Transverse colon (tissue), 3 donors: ENCODE results near the gene ZNF319.

Experiments used
- CTCF ChIP-seq, 5 experiments: fragments of 200-600 bp in 3 of 5; fragments of 450-650 bp in 2 of 5; sonication (generic) in 3 of 5; IDR thresholded peaks; 1 replicate in 2 of 5; 2 replicates in 3 of 5; pipeline ENCODE4 v1.5.1; 2016 to 2017; ENCODE audit warnings: antibody characterized with exemption in 5 of 5, inconsistent platforms in 3 of 5, mild to moderate bottlenecking in 2 of 5, moderate library complexity in 1 of 5
- EP300 ChIP-seq: sonication (generic); formaldehyde crosslinking; IDR thresholded peaks from one replicate; pipeline ENCODE4 v1.6.1; 2017; ENCODE audit warnings: antibody characterized with exemption, low read depth

DNA sequence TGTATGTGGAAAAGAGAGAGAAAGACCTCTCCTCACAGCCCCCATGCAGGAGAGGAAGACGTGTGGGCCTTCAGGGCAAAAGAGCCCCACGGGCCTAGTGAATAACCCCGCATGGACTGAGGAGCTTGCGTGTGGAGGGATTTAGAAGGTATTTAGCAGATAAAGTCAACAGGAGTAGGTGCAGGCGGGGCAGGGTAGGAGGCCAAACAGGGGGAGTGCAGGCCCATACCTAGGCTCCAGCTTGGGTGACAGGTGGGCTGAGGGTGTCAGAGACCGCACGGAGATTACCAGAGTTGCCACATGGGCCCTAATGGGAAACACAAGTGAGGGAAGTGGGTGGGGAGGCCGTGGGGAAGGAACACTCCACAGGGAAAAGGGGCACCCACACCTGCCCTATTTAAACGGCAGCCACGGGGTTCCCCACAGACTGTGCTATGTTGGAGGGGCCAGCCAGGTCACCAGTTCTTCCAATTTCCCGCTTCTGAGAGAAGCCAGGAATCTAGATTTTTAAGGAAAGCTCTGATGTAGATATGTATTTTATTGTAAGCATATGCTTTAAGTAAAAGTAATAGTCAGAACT is 21.4 kb downstream of the ZNF319 start:
- TF ChIP-seq CTCF (IDR thresholded peaks at IDR 0.05) (no peak), EP300 (no peak)
